HG02970 (cell line): ENCODE results near the gene PRKAR1B.
A peak's percentile ranks its signal among the peaks of the same experiment; 100 is the strongest.

Source experiments
- ATAC-seq: cut with Tn5 transposase; IDR thresholded peaks from one replicate; pipeline ENCODE4 v1.9.1; 2021; ENCODE audit warnings: mild to moderate bottlenecking, moderate library complexity, moderate number of reproducible peaks; ENCODE audit not compliant: unreplicated experiment, low FRiP score

The PRKAR1B gene

GRCh38 chr7:741850-742249 is 14.8 kb upstream of the PRKAR1B start:
- no peak for ATAC-seq

- no peak for ATAC-seq
Measured at GRCh38 chr7:741191-741671, 14.2 kb upstream of the PRKAR1B start.

- no peak for ATAC-seq
Measured at GRCh38 chr7:739983-740942, 13.2 kb upstream of the PRKAR1B start.

- no peak for ATAC-seq
Measured at GRCh38 chr7:739455-739982, 12.4 kb upstream of the PRKAR1B start.

- ATAC-seq: no peak
Measured at GRCh38 chr7:738723-739454, 11.8 kb upstream of the PRKAR1B start.

- no peak for ATAC-seq
Measured at GRCh38 chr7:738241-738640, 11.2 kb upstream of the PRKAR1B start.

- no peak for ATAC-seq
Measured at GRCh38 chr7:734808-735207, 7.7 kb upstream of the PRKAR1B start.

GRCh38 chr7:734214-734613 is 7.1 kb upstream of the PRKAR1B start:
- ATAC-seq: no peak

GRCh38 chr7:732556-732955 is 5.5 kb upstream of the PRKAR1B start:
- ATAC-seq: no peak

- ATAC-seq: no peak
Measured at GRCh38 chr7:732094-732541, 5.0 kb upstream of the PRKAR1B start.

- no peak for ATAC-seq
Measured at GRCh38 chr7:731440-732085, 4.5 kb upstream of the PRKAR1B start.

GRCh38 chr7:730501-731439 is 3.7 kb upstream of the PRKAR1B start:
- ATAC-seq: no peak

- ATAC-seq: no peak
Measured at GRCh38 chr7:729140-730000, 2.3 kb upstream of the PRKAR1B start.

GRCh38 chr7:728602-729001 is 1.5 kb upstream of the PRKAR1B start:
- no peak for ATAC-seq

GRCh38 chr7:727806-728460 is 852 bp upstream of the PRKAR1B start:
- ATAC-seq: no peak

- peak; percentile 18 for ATAC-seq
Measured at GRCh38 chr7:726854-727103, 302 bp downstream of the PRKAR1B start.

- ATAC-seq: peak; percentile 82
Measured at GRCh38 chr7:726084-726853, 812 bp downstream of the PRKAR1B start, which contains the start of gene DNAAF5. DNAAF5 (plus strand) TSS chr7:726699; CDS start chr7:726721, 22 bp downstream.
